ENCODE data around the gene ITGB3. TPM values are rescaled to one million over a fixed set of nuclear protein-coding genes. Genes with fewer than 3 reads are reported as not detected.

The ITGB3 gene
- total RNA-seq, 1 donor from 2014 or later: 1.5 TPM

DNA sequence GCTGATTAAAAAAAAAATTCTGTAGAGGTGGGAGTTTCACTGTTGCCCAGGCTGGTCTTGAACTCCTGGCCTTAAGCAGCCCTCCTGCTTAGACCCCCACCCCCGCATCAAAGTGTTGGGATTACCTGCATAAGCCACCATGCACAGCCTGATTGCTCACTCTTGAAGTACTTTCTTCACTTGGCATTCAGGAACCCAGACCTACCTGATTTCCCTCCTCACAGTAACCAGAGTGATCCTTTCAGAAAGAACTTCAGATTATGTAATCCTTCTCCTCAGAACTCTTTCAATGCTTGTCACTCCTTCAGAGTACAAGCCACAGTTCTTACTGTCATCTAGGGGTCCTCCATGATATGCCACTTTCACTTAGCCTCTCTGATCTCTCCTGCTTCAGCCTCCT is 71.5 kb downstream of the ITGB3 start:
- DNase-seq (ENCODE audit: low read depth): no peak

DNA sequence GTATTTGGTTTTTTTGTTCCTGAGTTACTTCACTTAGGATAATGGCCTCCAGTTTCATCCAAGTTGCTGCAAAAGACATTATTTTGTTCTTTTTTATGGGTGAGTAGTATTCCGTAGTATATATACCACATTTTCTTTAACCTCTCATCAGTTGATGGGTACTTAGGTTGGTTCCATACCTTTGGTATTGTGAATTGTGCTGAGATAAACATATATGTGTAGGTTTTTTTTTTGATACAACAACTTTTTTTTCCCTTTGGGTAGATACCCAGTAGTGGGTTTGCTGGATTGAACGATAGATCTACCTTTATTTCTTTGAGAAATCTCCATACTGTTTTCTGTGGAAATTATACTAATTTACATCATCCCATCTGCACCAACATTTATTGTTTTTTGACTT is 76.9 kb downstream of the ITGB3 start:
- no peak for DNase-seq (ENCODE audit: low read depth)

DNA sequence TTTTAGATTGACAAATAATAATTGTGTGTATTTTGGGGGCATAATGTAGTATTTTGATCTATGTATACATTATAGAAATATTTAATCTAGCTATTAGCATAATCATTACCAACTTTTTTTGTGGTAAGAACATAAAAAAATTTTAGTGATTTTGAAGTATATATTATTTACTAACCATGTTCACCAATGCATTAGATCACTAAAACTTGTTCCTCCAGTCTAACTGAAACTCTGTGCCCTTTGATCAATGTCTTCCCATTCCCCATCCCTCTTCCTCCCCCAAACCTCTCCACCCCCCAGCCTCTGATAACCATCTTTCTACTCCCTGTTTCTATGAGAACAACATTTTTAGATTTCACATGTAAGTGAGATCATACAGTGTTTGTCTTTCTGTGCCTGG is 78.7 kb downstream of the ITGB3 start:
- no peak for DNase-seq (ENCODE audit: low read depth)

DNA sequence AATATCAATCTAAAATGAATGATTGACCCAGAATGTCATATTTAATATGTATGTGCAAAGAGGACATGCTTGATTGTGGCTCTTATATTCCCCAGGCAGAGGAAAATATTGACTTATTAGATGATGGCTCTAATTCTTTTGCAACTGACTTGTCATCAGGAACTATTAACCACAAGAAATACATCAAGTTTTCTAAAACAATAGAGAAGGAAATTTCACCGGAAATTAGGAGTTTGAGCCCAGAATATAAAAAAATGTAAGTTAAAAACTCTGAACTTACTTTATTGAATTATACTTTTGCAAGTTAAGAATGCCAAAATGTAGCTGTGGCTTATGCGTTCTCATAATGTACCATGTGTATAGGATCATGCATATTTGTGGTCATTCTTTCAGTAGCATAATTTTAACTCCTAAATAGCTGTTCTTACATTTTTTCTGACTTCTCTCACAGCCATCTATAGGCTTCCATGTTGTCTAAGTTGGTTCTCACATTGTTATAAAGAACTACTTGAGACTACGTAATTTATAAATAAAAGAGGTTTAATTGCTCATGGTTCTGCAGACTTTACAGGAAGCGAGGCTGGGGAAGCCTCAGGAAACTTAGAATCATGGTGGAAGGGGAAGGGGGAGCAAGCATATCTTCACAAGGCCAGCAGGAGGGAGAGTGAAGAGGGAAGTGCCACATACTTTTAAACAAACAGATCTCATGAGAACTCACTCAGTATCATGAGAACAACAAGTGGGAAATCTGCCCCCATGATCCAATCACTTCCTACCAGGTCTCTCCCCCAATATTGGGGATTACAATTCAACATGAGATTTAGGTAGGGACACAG is 81.7 kb downstream of the ITGB3 start:
- DNase-seq (ENCODE audit: low read depth): no peak

DNA sequence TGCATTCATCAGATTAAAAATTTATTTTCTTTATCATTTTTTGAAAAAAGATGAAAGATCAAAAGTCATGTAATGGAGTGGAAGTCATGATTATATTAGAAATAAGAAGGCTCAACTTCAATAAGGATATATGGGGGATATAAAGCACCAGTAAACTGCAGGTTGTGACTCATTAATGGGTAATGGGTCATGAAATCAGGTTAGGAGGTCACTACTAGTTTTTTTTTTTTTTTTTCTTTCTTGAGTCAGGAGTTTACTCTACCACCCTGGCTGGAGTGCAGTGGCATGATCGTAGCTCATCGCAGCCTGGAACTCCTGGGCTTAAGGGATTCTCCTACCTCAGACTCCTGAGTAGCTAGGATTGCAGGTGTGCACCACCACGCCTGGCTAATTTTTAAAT is 84.4 kb downstream of the ITGB3 start:
- DNase-seq (ENCODE audit: low read depth): no peak

DNA sequence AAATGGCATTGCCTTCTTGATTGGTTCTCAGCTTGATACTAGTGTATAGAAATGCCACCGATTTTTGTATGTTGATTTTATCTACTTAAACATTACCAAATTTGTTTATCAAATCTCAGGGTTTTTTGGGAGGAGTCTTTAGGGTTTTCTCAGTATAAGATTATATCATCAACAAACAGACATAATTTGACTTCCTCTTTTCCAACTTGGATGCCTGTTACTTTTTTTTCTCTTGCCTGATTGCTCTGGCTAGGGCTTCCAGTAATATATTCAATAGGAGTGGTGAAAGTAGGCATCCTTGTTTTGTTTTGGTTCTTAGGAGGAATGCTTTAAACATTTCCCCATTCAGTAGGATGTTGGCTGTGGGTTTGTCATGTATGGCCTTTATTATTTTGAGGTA is 99.2 kb downstream of the ITGB3 start:
- DNase-seq (ENCODE audit: low read depth): no peak

DNA sequence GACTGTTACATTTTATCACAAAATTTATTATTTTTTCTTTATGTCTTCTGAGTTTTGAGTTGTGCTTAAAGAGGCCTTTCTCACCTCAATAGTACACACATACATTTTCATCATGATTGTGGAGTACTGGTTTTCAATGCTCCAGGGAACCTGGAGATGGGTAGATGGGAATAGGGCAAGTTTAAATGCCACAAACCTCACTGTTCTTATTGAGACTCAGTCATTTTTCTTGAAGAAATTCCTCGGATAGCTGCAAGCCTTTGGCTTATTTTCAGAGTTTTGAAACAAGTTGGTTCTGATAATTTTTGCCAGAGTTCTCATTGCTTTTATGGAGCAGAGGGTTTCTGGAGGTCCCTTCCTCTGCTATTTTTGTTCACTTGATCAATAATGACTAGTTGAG is 105.0 kb downstream of the ITGB3 start:
- no peak for DNase-seq (ENCODE audit: low read depth)

Other genes starting within 250 kb of the ITGB3 start
- gene CDC27, start 64.5 kb upstream of the ITGB3 start, total RNA-seq: 89.3 and 93.2 TPM in 2 replicates
- 1,048 and 1,135 TPM in 2 replicates for gene MYL4, start 44.5 kb upstream of the ITGB3 start, total RNA-seq
- 1.9 and 3.4 TPM in 2 replicates for gene EFCAB13, start 70.1 kb downstream of the ITGB3 start, total RNA-seq